ENCODE data around the gene MRS2. TPM values are rescaled to one million over a fixed set of nuclear protein-coding genes. Genes with fewer than 3 reads are reported as not detected.
"Not testable (repeated sequence)": the region's sequence is repeated elsewhere in the genome, so short reads cannot be mapped to it uniquely, and the experiment has no call there.

Gene MRS2
- total RNA-seq, 1 donor from 2014 or later, result 24.8 TPM

GRCh38 chr6:24412294-24412693 lies 9.6 kb downstream of the MRS2 start:
- Mint-ChIP-seq H3K4me3 (ENCODE audit: unreplicated experiment) (no peak overlapping the region), H3K9me3 (ENCODE audit: unreplicated experiment) (no peaks in the 10 kb centered on the region), H3K27me3 (ENCODE audit: unreplicated experiment) (no peaks in the 10 kb centered on the region), H3K36me3 (ENCODE audit: low read depth, unreplicated experiment) (peaks cover 6% of the 10 kb centered on the region), H3K4me1 (ENCODE audit: unreplicated experiment) (peaks cover 3% of the 10 kb centered on the region), H3K27ac (ENCODE audit: unreplicated experiment) (peak overlapping the region; percentile 62)
- no peak for DNase-seq (ENCODE audit: low spot score)
- TF ChIP-seq, protein P1, sequence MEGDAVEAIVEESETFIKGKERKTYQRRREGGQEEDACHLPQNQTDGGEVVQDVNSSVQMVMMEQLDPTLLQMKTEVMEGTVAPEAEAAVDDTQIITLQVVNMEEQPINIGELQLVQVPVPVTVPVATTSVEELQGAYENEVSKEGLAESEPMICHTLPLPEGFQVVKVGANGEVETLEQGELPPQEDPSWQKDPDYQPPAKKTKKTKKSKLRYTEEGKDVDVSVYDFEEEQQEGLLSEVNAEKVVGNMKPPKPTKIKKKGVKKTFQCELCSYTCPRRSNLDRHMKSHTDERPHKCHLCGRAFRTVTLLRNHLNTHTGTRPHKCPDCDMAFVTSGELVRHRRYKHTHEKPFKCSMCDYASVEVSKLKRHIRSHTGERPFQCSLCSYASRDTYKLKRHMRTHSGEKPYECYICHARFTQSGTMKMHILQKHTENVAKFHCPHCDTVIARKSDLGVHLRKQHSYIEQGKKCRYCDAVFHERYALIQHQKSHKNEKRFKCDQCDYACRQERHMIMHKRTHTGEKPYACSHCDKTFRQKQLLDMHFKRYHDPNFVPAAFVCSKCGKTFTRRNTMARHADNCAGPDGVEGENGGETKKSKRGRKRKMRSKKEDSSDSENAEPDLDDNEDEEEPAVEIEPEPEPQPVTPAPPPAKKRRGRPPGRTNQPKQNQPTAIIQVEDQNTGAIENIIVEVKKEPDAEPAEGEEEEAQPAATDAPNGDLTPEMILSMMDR (IDR thresholded peaks at IDR 0.05; ENCODE audit: unreplicated experiment), result no peak

GRCh38 chr6:24414531-24414930 lies 11.8 kb downstream of the MRS2 start:
- not testable (repeated sequence) for H3K4me1 Mint-ChIP-seq (ENCODE audit: unreplicated experiment); H3K27ac Mint-ChIP-seq (ENCODE audit: unreplicated experiment); H3K9me3 Mint-ChIP-seq (ENCODE audit: unreplicated experiment); H3K4me3 Mint-ChIP-seq (ENCODE audit: unreplicated experiment); H3K27me3 Mint-ChIP-seq (ENCODE audit: unreplicated experiment); DNase-seq (ENCODE audit: low spot score); H3K36me3 Mint-ChIP-seq (ENCODE audit: low read depth, unreplicated experiment)

- Mint-ChIP-seq H3K27me3 (ENCODE audit: unreplicated experiment) (peaks cover 2% of the 10 kb centered on the region), H3K9me3 (ENCODE audit: unreplicated experiment) (no peaks in the 10 kb centered on the region), H3K4me3 (ENCODE audit: unreplicated experiment) (no peak overlapping the region), H3K4me1 (ENCODE audit: unreplicated experiment) (peaks cover 3% of the 10 kb centered on the region), H3K27ac (ENCODE audit: unreplicated experiment) (no peak overlapping the region), H3K36me3 (ENCODE audit: low read depth, unreplicated experiment) (peaks cover 16% of the 10 kb centered on the region)
- no peak for DNase-seq (ENCODE audit: low spot score)
- TF ChIP-seq, protein P1 (IDR thresholded peaks at IDR 0.05; ENCODE audit: unreplicated experiment), result no peak
Measured at GRCh38 chr6:24415753-24416152, 13.0 kb downstream of the MRS2 start.

GRCh38 chr6:24419526-24419925 lies 16.8 kb downstream of the MRS2 start:
- Mint-ChIP-seq H3K9me3 (ENCODE audit: unreplicated experiment) (no peaks in the 10 kb centered on the region), H3K36me3 (ENCODE audit: low read depth, unreplicated experiment) (peaks cover 10% of the 10 kb centered on the region), H3K4me3 (ENCODE audit: unreplicated experiment) (no peak overlapping the region), H3K4me1 (ENCODE audit: unreplicated experiment) (no peaks in the 10 kb centered on the region), H3K27ac (ENCODE audit: unreplicated experiment) (no peak overlapping the region), H3K27me3 (ENCODE audit: unreplicated experiment) (peaks cover 2% of the 10 kb centered on the region)
- no peak for DNase-seq (ENCODE audit: low spot score)
- TF ChIP-seq, protein P1 (IDR thresholded peaks at IDR 0.05; ENCODE audit: unreplicated experiment), result no peak

- Mint-ChIP-seq H3K4me1 (ENCODE audit: unreplicated experiment) (peaks cover 12% of the 10 kb centered on the region), H3K9me3 (ENCODE audit: unreplicated experiment) (no peaks in the 10 kb centered on the region), H3K4me3 (ENCODE audit: unreplicated experiment) (no peak overlapping the region), H3K36me3 (ENCODE audit: low read depth, unreplicated experiment) (peaks cover 7% of the 10 kb centered on the region), H3K27me3 (ENCODE audit: unreplicated experiment) (peaks cover under 1% of the 10 kb centered on the region), H3K27ac (ENCODE audit: unreplicated experiment) (no peak overlapping the region)
- DNase-seq (ENCODE audit: low spot score), result no peak
- TF ChIP-seq, protein P1 (IDR thresholded peaks at IDR 0.05; ENCODE audit: unreplicated experiment), result no peak
Measured at GRCh38 chr6:24425091-24425490, 22.4 kb downstream of the MRS2 start.

Measured in endothelial cell (in vitro differentiated cells).